GM12878 (cell line): ENCODE results near the gene TREM1. TPM values are rescaled to one million over a fixed set of nuclear protein-coding genes. Genes with fewer than 3 reads are reported as not detected.

Experiments
- ATAC-seq: fragments of 200-7000 bp; cut with Tn5 transposase; 3 replicates; pipeline ENCODE4 v1.9.1; 2020; ENCODE audit warnings: mild to moderate bottlenecking, moderate library complexity
- BruUV-seq: library from RNA; stranded (reverse); fragments of 400-500 nt; replicated peaks from 2 replicates; lab custom pipeline; 2021; lab: Mats Ljungman, UMichigan
- CTCF ChIA-PET: fragments of 300-600 bp; sonication (Branson Sonifier 250); formaldehyde crosslinking; extraction: SDS; loops from one replicate; lab custom pipeline; 2021; ENCODE audit warnings: inconsistent platforms; lab: Yijun Ruan, JAX
- POLR2A ChIA-PET: fragments of 350-600 bp; formaldehyde crosslinking; extraction: SDS; loops from one replicate; lab custom pipeline; 2021; ENCODE audit warnings: inconsistent platforms; lab: Charles Lee
- RAD21 ChIA-PET: fragments of 300-600 bp; sonication (Branson Sonifier 250); formaldehyde crosslinking; loops from one replicate; lab custom pipeline; 2023; ENCODE audit warnings: antibody characterized with exemption; ENCODE audit not compliant: unreplicated experiment; lab: Charles Lee
- SMC1A ChIA-PET: fragments of 300-600 bp; sonication (Branson Sonifier 250); formaldehyde crosslinking; loops from one replicate; lab custom pipeline; 2023; ENCODE audit not compliant: unreplicated experiment, uncharacterized antibody; lab: Charles Lee
- DNase-seq: peaks from one replicate; pipeline ENCODE4 v3.0.0-alpha.2; 2011; ENCODE audit warnings: low read depth, low spot score
- FAIRE-seq: peaks from 3 replicates; lab custom pipeline; 2011; peaks lifted over from hg19 to GRCh38; lab: Jason Lieb, UNC
- H2AFZ ChIP-seq: 2 replicates; pipeline ENCODE4 v1.6.0; 2011; ENCODE audit warnings: low read depth, low read length, control low read depth; ENCODE audit not compliant: control insufficient read depth
- H3K27ac ChIP-seq: 2 replicates; pipeline ENCODE4 v1.5.1; 2011; ENCODE audit warnings: control low read depth; ENCODE audit not compliant: control insufficient read depth, insufficient read depth
- H3K27me3 ChIP-seq, 2 experiments: replicated peaks in 1 of 2; 2 replicates each; pipeline versions ENCODE4 v1.6.0 to v1.6.1; 2011; ENCODE audit warnings: low read length in 1 of 2; ENCODE audit not compliant: control insufficient read depth in 2 of 2, insufficient read depth in 2 of 2
- H3K36me3 ChIP-seq, 2 experiments: 2 replicates each; pipeline ENCODE4 v1.5.1; 2011; ENCODE audit warnings: low read length in 1 of 2; ENCODE audit not compliant: control insufficient read depth in 2 of 2, insufficient read depth in 2 of 2
- H3K4me1 ChIP-seq: 2 replicates; pipeline ENCODE4 v1.6.1; 2011; ENCODE audit warnings: mild to moderate bottlenecking, low read length, moderate library complexity, mixed read lengths; ENCODE audit not compliant: control insufficient read depth, insufficient read depth
- H3K4me2 ChIP-seq: 2 replicates; pipeline ENCODE4 v1.6.0; 2011; ENCODE audit warnings: control low read depth; ENCODE audit not compliant: control insufficient read depth, insufficient read depth
- H3K4me3 ChIP-seq: fragments of 200-600 bp; sonication (generic); 2 replicates; pipeline ENCODE4 v1.5.1; 2016
- H3K79me2 ChIP-seq: 2 replicates; pipeline ENCODE4 v1.6.0; 2011; ENCODE audit warnings: low read length; ENCODE audit not compliant: control insufficient read depth, insufficient read depth
- H3K9ac ChIP-seq: 2 replicates; pipeline ENCODE4 v1.8.0; 2011; ENCODE audit warnings: low read length, control low read depth, mixed read lengths; ENCODE audit not compliant: control insufficient read depth, insufficient read depth
- H3K9me3 ChIP-seq: replicated peaks from 3 replicates; pipeline ENCODE4 v1.5.1; 2011; ENCODE audit warnings: mild to moderate bottlenecking, low read length; ENCODE audit not compliant: control insufficient read depth, insufficient read depth
- H4K20me1 ChIP-seq: 2 replicates; pipeline ENCODE4 v1.6.0; 2011; ENCODE audit not compliant: control insufficient read depth, insufficient read depth
- BHLHE40 ChIP-seq, 2 experiments: fragments of 450-650 bp in 1 of 2; IDR thresholded peaks; 2 replicates each; pipeline ENCODE4 v1.6.1; 2011 to 2017; ENCODE audit warnings: low read depth in 2 of 2, borderline replicate concordance in 1 of 2, improper control_type of control experiment in 1 of 2, low read length in 1 of 2, mild to moderate bottlenecking in 1 of 2
- BMI1 ChIP-seq: fragments of 450-650 bp; IDR thresholded peaks from 2 replicates; pipeline ENCODE4 v1.6.1; 2016; ENCODE audit warnings: mild to moderate bottlenecking, moderate library complexity, borderline replicate concordance
- RAD51 ChIP-seq: fragments of 450-650 bp; IDR thresholded peaks from 2 replicates; pipeline ENCODE4 v1.6.1; 2016; ENCODE audit warnings: moderate library complexity, mild to moderate bottlenecking, inconsistent platforms
- TCF7 ChIP-seq: IDR thresholded peaks from 2 replicates; pipeline ENCODE4 v1.6.1; 2014; ENCODE audit warnings: antibody characterized with exemption, borderline replicate concordance
- YY1 ChIP-seq: IDR thresholded peaks from 2 replicates; pipeline ENCODE4 v1.6.1; 2011; ENCODE audit warnings: low read depth, mild to moderate bottlenecking, low read length
- WGBS: methylation state at CpG from one replicate; pipeline ENCODE4 v1.1.6; 2016; ENCODE audit warnings: low lambda C conversion rate; ENCODE audit not compliant: insufficient replicate concordance, insufficient coverage; ENCODE audit errors: missing lambda C conversion rate; 5-methylcytosine and 5-hydroxymethylcytosine counted together
- in situ Hi-C: fragments of 300-500 bp; cut with MboI; formaldehyde crosslinking; loops from 9 replicates; pipeline ENCODE4 v1.14.3; 2018; ENCODE audit warnings: mixed read lengths
- intact Hi-C: fragments of 100-400 bp; cut with micrococcal nuclease; formaldehyde crosslinking; loops from one replicate; pipeline ENCODE4 v1.14.2; 2022; ENCODE audit not compliant: unreplicated experiment
- polyA plus RNA-seq, 11 experiments: library from polyadenylated mRNA; depleted of rRNA in 4 of 11; unstranded in 6 of 11; stranded (reverse) in 5 of 11; fragments of >200 nt; fragmentation: Nextera tagmentation in 4 of 11; fragmentation: Illumina TruSeq in 1 of 11; extraction: Ambion mirVana in 4 of 11; extraction: Trizol in 1 of 11; gene quantifications; 1 replicate in 1 of 11; 2 replicates in 10 of 11; pipeline versions ENCODE4 v1.2.1 to v1.2.3, GENCODE V29; 2011 to 2016; ENCODE audit warnings: inconsistent platforms in 2 of 11, missing spikeins in 2 of 11, low read depth in 1 of 11
- total RNA-seq, 4 experiments: library from RNA; depleted of rRNA in 3 of 4; stranded (reverse); fragments of >200 nt in 3 of 4; fragmentation: Illumina TruSeq in 1 of 4; extraction: Trizol in 1 of 4; gene quantifications; 2 replicates each; pipeline versions ENCODE4 v1.2.1 to v1.2.3, GENCODE V29; 2013 to 2021
- TF ChIP-seq, protein P1 (sequence below): fragments of 450-650 bp; IDR thresholded peaks from 2 replicates; pipeline ENCODE4 v1.6.1; 2016; ENCODE audit warnings: mild to moderate bottlenecking, moderate library complexity, borderline replicate concordance

The TREM1 gene
- total and polyA plus RNA-seq, 10 of the 15 experiments (the other 5 are each of a cell fraction or from before 2014, with no cell fraction given) = 0.09 to 2.6 (median 0.28) TPM; not detected in 2

DNA sequence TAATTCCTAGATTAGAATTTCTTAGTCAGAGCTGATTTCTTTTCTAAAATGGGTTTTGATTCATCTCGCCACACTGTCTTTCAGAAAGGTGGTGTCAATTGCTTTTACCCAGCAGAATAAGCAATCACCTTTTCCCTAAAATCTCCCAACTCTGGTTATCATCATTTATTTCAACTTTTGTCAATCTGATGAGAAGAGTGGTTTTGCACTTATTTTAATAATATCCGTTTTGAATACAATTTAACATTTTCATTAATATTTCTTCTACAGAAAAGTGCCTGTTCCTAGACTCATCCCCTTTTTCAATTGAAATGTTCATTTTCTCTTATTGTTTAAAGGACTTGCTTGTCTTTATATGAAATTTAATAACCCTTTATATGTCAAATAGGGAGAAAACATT, 40.7 kb upstream of the TREM1 start:
- WGBS = 14% methylated on average over 2 of the region's 2 CpGs
- Histone ChIP-seq H3K79me2 (no peaks in the 10 kb centered on the region), H2AFZ (no peak overlapping the region), H3K4me2 (no peak overlapping the region), H4K20me1 (no peaks in the 10 kb centered on the region), H3K27me3 (no peaks in the 10 kb centered on the region; a peak in 2 of 4 replicates), H3K36me3 (no peaks in the 10 kb centered on the region), H3K4me3 (no peak overlapping the region), H3K27ac (no peak overlapping the region), H3K9me3 (no peaks in the 10 kb centered on the region), H3K4me1 (no peaks in the 10 kb centered on the region), H3K9ac (no peak overlapping the region)
- ChIA-PET POLR2A (interaction anchor here (0.5 kb wide), 1 partner anchor 609 kb away, joined by 3 read pairs; no protein-coding TSS in a partner anchor), CTCF (interaction anchor here (1.5 kb wide), 1 partner anchor 10 kb away, joined by 3 read pairs; no protein-coding TSS in a partner anchor), SMC1A (interaction anchor here (1.2 to 9.7 kb wide), 2 partner anchors 10 to 20 kb away, joined by 4 to 253 read pairs; no protein-coding TSS in a partner anchor), RAD21 (no interaction called here)
- in situ Hi-C loops = no loop called here
- TF ChIP-seq TCF7 = no peak
- TF ChIP-seq BMI1 = 0 out of 2 replicates have a peak, but pooled peaks have one; percentile 52
- DNase-seq (no peak), ATAC-seq (no peak), FAIRE-seq (no peak)
- intact Hi-C loops = no loop called here
- no TSS peak for BruUV-seq

GRCh38 chr6:41326092-41326491, 39.6 kb upstream of the TREM1 start:
- no TSS peak for BruUV-seq
- H4K20me1 ChIP-seq = no peaks in the 10 kb centered on the region
- in situ Hi-C loops (no loop called here), intact Hi-C loops (no loop called here)
- ChIA-PET RAD21 (no interaction called here), SMC1A (no interaction called here), POLR2A (no interaction called here), CTCF (interaction anchor here (1.5 kb wide), 2 partner anchors 11 to 20 kb away, joined by 3 read pairs; no protein-coding TSS in a partner anchor)
- FAIRE-seq (no peak), DNase-seq (no peak), ATAC-seq (no peak)
- no peaks in the 10 kb centered on the region for H3K9me3 ChIP-seq
- H3K9ac ChIP-seq = no peak overlapping the region
- H3K4me1 ChIP-seq = no peaks in the 10 kb centered on the region
- H3K36me3 ChIP-seq = no peaks in the 10 kb centered on the region
- TF ChIP-seq RAD51 (no peak), YY1 (no peak), BHLHE40 (IDR thresholded peaks at IDR 0.05; ENCODE audit: borderline replicate concordance in 1 of 2, low read depth in 2 of 2, low read length in 1 of 2) (no peak)
- TF ChIP-seq, protein P1, sequence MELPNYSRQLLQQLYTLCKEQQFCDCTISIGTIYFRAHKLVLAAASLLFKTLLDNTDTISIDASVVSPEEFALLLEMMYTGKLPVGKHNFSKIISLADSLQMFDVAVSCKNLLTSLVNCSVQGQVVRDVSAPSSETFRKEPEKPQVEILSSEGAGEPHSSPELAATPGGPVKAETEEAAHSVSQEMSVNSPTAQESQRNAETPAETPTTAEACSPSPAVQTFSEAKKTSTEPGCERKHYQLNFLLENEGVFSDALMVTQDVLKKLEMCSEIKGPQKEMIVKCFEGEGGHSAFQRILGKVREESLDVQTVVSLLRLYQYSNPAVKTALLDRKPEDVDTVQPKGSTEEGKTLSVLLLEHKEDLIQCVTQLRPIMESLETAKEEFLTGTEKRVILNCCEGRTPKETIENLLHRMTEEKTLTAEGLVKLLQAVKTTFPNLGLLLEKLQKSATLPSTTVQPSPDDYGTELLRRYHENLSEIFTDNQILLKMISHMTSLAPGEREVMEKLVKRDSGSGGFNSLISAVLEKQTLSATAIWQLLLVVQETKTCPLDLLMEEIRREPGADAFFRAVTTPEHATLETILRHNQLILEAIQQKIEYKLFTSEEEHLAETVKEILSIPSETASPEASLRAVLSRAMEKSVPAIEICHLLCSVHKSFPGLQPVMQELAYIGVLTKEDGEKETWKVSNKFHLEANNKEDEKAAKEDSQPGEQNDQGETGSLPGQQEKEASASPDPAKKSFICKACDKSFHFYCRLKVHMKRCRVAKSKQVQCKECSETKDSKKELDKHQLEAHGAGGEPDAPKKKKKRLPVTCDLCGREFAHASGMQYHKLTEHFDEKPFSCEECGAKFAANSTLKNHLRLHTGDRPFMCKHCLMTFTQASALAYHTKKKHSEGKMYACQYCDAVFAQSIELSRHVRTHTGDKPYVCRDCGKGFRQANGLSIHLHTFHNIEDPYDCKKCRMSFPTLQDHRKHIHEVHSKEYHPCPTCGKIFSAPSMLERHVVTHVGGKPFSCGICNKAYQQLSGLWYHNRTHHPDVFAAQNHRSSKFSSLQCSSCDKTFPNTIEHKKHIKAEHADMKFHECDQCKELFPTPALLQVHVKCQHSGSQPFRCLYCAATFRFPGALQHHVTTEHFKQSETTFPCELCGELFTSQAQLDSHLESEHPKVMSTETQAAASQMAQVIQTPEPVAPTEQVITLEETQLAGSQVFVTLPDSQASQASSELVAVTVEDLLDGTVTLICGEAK = peak; percentile 67
- no peak overlapping the region for H3K4me3 ChIP-seq
- H3K27ac ChIP-seq = no peak overlapping the region
- 72% methylated on average over 9 of the region's 9 CpGs for WGBS
- no peaks in the 10 kb centered on the region for H3K79me2 ChIP-seq
- H3K27me3 ChIP-seq = no peaks in the 10 kb centered on the region; a peak in 2 of 4 replicates
- no peak overlapping the region for H2AFZ ChIP-seq
- H3K4me2 ChIP-seq = no peak overlapping the region
